VCaP (cell line): ENCODE results near the gene BAK1.

Source experiments
- H3K27ac ChIP-seq: fragments of 450-650 bp; 2 replicates; pipeline ENCODE4 v1.5.1; 2017
- CTCF ChIP-seq: fragments of 450-650 bp; conservative IDR thresholded peaks from 2 replicates; pipeline ENCODE4 v1.5.1; 2017; ENCODE audit warnings: mild to moderate bottlenecking, moderate library complexity

BAK1 gene

GRCh38 chr6:33607126-33607783, 27.2 kb upstream of the BAK1 start:
- no peak for TF ChIP-seq CTCF
- H3K27ac ChIP-seq: no peak overlapping the region

GRCh38 chr6:33606642-33607041, 26.6 kb upstream of the BAK1 start:
- TF ChIP-seq CTCF: no peak
- H3K27ac ChIP-seq: no peak overlapping the region

GRCh38 chr6:33604941-33605854, 25.1 kb upstream of the BAK1 start:
- no peak for TF ChIP-seq CTCF
- no peak overlapping the region for H3K27ac ChIP-seq

- no peak overlapping the region for H3K27ac ChIP-seq
- TF ChIP-seq CTCF: no peak
These were observed 22.1 kb upstream of the BAK1 start for GRCh38 chr6:33602180-33602579.

- no peak for TF ChIP-seq CTCF
- H3K27ac ChIP-seq: peak overlapping the region; percentile 63; the same call in 1 of the 2 replicates
These were observed 20.7 kb upstream of the BAK1 start for GRCh38 chr6:33600761-33601160.

- H3K27ac ChIP-seq: peak overlapping the region; percentile 63
- TF ChIP-seq CTCF: no peak
These were observed 19.4 kb upstream of the BAK1 start for GRCh38 chr6:33599413-33599938.
